ENCODE results near the gene BACH2.

The BACH2 gene

DNA sequence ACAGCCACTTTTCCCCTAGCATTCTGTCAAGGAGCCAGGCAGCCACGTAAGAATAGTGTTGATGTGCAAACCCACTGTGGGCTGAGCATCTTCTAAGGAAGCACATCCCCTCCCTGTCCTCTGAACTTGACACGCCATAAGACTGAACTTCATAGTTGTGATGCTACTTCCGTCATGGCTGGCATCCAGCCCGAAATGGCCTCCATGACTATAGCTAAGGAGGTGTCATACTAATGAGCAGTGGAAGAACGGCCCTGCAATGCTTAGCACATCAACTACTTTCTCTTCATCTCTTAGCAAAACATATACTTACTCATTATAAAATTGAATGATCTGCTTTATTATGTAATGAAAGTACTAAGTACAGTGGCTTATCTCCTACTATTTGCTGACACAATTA is 292.1 kb downstream of the BACH2 start:
- Histone ChIP-seq H3K27me3 (ENCODE audit: control insufficient read depth in 3 of 3, insufficient read depth in 3 of 3, low read depth in 1 of 3, low read length in 3 of 3) (peaks cover 0 to 2% (median 0%) of the 10 kb centered on the region in 3 experiments), H3K14ac (ENCODE audit: low read length) (no peak overlapping the region), H3K4me2 (ENCODE audit: insufficient read depth, low read length, poor library complexity, severe bottlenecking) (no peak overlapping the region), H2BK15ac (ENCODE audit: low read length) (no peak overlapping the region), H3K4me1 (ENCODE audit: control insufficient read depth in 2 of 2, insufficient read depth in 1 of 2, low read depth in 1 of 2, low read length in 2 of 2) (peaks cover 3 to 12% of the 10 kb centered on the region in 2 donors), H2BK120ac (ENCODE audit: low read depth, low read length) (no peak overlapping the region), H3K9me3 (replicated peaks in 1 of 2; ENCODE audit: control insufficient read depth in 2 of 2, insufficient read depth in 1 of 2, low read depth in 1 of 2, low read length in 2 of 2) (peaks cover 0 to 19% of the 10 kb centered on the region in 2 donors), H3K4me3 (ENCODE audit: low read length in 2 of 2) (no peak overlapping the region), H3K36me3 (replicated peaks in 1 of 2; ENCODE audit: control insufficient read depth in 2 of 2, insufficient read depth in 2 of 2, low read length in 2 of 2) (peaks cover 0 to 6% of the 10 kb centered on the region in 2 donors), H2AFZ (ENCODE audit: low read length) (no peak overlapping the region), H2AK5ac (ENCODE audit: low read depth, low read length) (no peak overlapping the region), H3K9ac (ENCODE audit: low read depth, low read length, poor library complexity) (no peak overlapping the region), H2BK12ac (ENCODE audit: low read length) (no peak overlapping the region), H3K79me1 (ENCODE audit: low read depth, low read length) (no peaks in the 10 kb centered on the region), H3K4ac (ENCODE audit: low read length) (no peak overlapping the region), H2BK5ac (ENCODE audit: low read length) (no peak overlapping the region), H3K23ac (ENCODE audit: low read depth, low read length, poor library complexity) (no peak overlapping the region), H4K8ac (ENCODE audit: low read depth, low read length) (no peak overlapping the region), H3K27ac (replicated peaks; ENCODE audit: low read length) (no peak overlapping the region), H4K91ac (ENCODE audit: low read depth, low read length, poor library complexity) (no peak overlapping the region), H3K18ac (ENCODE audit: low read length) (no peak overlapping the region)
- no CpG with 5 or more reads among the region's 5 CpGs for WGBS, 2 donors (ENCODE audit: extremely low coverage in 2 of 2, insufficient read length in 2 of 2, insufficient replicate concordance in 1 of 2)
- no peak for DNase-seq (ENCODE audit: low spot score)

DNA sequence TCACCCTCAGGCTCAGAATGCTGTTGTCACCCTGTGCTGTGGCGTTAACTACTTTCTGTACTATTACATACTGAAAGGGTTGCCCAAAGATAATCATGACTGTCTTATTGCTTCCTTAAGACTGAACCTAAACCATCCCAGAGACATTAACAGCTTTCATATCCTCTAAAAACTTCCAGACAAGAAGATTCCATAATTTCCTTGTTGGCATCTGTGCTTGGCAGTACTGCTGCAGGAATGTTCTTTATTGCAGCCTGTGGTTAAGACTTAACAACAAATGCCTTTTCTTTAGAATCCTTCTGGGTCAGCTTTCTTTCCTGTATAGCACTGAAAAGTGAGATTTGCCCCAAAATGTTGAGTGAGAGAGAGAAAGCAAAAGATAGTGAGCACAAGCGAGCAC is 292.7 kb downstream of the BACH2 start:
- Histone ChIP-seq H3K23ac (ENCODE audit: low read depth, low read length, poor library complexity) (no peak overlapping the region), H2BK5ac (ENCODE audit: low read length) (no peak overlapping the region), H4K8ac (ENCODE audit: low read depth, low read length) (no peak overlapping the region), H3K36me3 (replicated peaks in 1 of 2; ENCODE audit: control insufficient read depth in 2 of 2, insufficient read depth in 2 of 2, low read length in 2 of 2) (peaks cover 0 to 6% of the 10 kb centered on the region in 2 donors), H3K4me1 (ENCODE audit: control insufficient read depth in 2 of 2, insufficient read depth in 1 of 2, low read depth in 1 of 2, low read length in 2 of 2) (peaks cover 5 to 16% of the 10 kb centered on the region in 2 donors), H2BK15ac (ENCODE audit: low read length) (no peak overlapping the region), H3K9ac (ENCODE audit: low read depth, low read length, poor library complexity) (no peak overlapping the region), H3K27me3 (ENCODE audit: control insufficient read depth in 3 of 3, insufficient read depth in 3 of 3, low read depth in 1 of 3, low read length in 3 of 3) (peaks cover 0 to 2% (median 0%) of the 10 kb centered on the region in 3 experiments), H3K27ac (replicated peaks; ENCODE audit: low read length) (no peak overlapping the region), H3K4ac (ENCODE audit: low read length) (no peak overlapping the region), H3K79me1 (ENCODE audit: low read depth, low read length) (no peaks in the 10 kb centered on the region), H4K91ac (ENCODE audit: low read depth, low read length, poor library complexity) (no peak overlapping the region), H3K4me3 (ENCODE audit: low read length in 2 of 2) (no peak overlapping the region), H3K9me3 (replicated peaks in 1 of 2; ENCODE audit: control insufficient read depth in 2 of 2, insufficient read depth in 1 of 2, low read depth in 1 of 2, low read length in 2 of 2) (peaks cover 0 to 19% of the 10 kb centered on the region in 2 donors), H2BK120ac (ENCODE audit: low read depth, low read length) (no peak overlapping the region), H2AFZ (ENCODE audit: low read length) (no peak overlapping the region), H3K14ac (ENCODE audit: low read length) (no peak overlapping the region), H2AK5ac (ENCODE audit: low read depth, low read length) (no peak overlapping the region), H3K18ac (ENCODE audit: low read length) (no peak overlapping the region), H3K4me2 (ENCODE audit: insufficient read depth, low read length, poor library complexity, severe bottlenecking) (no peak overlapping the region), H2BK12ac (ENCODE audit: low read length) (no peak overlapping the region)
- DNase-seq (ENCODE audit: low spot score) = no peak
- WGBS, 2 donors (ENCODE audit: extremely low coverage in 2 of 2, insufficient read length in 2 of 2, insufficient replicate concordance in 1 of 2) = no CpG with 5 or more reads among the region's 2 CpGs

DNA sequence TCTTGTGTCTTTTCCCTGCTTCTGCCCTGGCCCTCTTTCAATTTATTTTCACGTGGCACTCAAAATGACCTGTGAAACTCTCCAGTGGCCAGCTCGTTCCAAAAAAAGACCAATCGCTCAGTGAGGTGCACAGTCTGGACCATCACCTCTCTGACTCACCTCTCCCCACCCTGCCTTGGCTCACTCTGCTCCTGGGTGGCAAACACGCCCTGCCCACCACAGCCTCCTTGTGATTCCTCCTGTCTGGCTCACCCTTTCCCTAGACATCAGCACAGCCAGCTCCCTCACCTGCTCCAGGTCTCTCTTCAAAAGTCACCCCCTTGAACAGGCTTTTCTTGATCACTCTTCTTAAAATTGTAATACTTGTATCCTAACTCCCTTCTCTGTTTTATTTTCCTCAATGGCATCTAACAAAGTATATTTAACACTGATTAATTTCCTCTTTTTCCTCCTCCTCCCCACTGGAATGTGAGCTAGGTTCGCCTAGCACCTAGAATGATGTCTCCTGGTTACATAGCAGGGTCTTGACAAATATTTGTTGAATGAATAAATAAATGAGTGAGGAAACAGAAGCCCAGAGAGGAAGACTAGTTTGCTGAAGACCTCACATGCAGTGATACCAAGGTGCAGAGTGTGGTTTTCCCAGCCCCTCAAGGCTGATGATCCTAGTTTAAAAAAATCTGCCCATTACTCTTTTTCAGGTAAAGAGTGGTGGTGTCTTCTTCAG is 293.4 kb downstream of the BACH2 start:
- Histone ChIP-seq H2BK15ac (ENCODE audit: low read length) (no peak overlapping the region), H3K36me3 (replicated peaks in 1 of 2; ENCODE audit: control insufficient read depth in 2 of 2, insufficient read depth in 2 of 2, low read length in 2 of 2) (peaks cover 0 to 3% of the 10 kb centered on the region in 2 donors), H2BK120ac (ENCODE audit: low read depth, low read length) (no peak overlapping the region), H3K4me3 (ENCODE audit: low read length in 2 of 2) (no peak overlapping the region), H4K91ac (ENCODE audit: low read depth, low read length, poor library complexity) (no peak overlapping the region), H3K4me1 (ENCODE audit: control insufficient read depth in 2 of 2, insufficient read depth in 1 of 2, low read depth in 1 of 2, low read length in 2 of 2) (peaks cover 5 to 16% of the 10 kb centered on the region in 2 donors), H3K18ac (ENCODE audit: low read length) (no peak overlapping the region), H3K23ac (ENCODE audit: low read depth, low read length, poor library complexity) (no peak overlapping the region), H3K9ac (ENCODE audit: low read depth, low read length, poor library complexity) (no peak overlapping the region), H3K79me1 (ENCODE audit: low read depth, low read length) (no peaks in the 10 kb centered on the region), H2AFZ (ENCODE audit: low read length) (no peak overlapping the region), H3K4ac (ENCODE audit: low read length) (no peak overlapping the region), H3K9me3 (replicated peaks in 1 of 2; ENCODE audit: control insufficient read depth in 2 of 2, insufficient read depth in 1 of 2, low read depth in 1 of 2, low read length in 2 of 2) (peaks cover 0 to 13% of the 10 kb centered on the region in 2 donors), H3K14ac (ENCODE audit: low read length) (no peak overlapping the region), H4K8ac (ENCODE audit: low read depth, low read length) (no peak overlapping the region), H2AK5ac (ENCODE audit: low read depth, low read length) (no peak overlapping the region), H3K27me3 (ENCODE audit: control insufficient read depth in 3 of 3, insufficient read depth in 3 of 3, low read depth in 1 of 3, low read length in 3 of 3) (peaks cover 0 to 2% (median 0%) of the 10 kb centered on the region in 3 experiments), H3K27ac (replicated peaks; ENCODE audit: low read length) (no peak overlapping the region), H2BK12ac (ENCODE audit: low read length) (no peak overlapping the region), H3K4me2 (ENCODE audit: insufficient read depth, low read length, poor library complexity, severe bottlenecking) (no peak overlapping the region), H2BK5ac (ENCODE audit: low read length) (no peak overlapping the region)
- no CpG with 5 or more reads among the region's 5 CpGs for WGBS, 2 donors (ENCODE audit: extremely low coverage in 2 of 2, insufficient read length in 2 of 2, insufficient replicate concordance in 1 of 2)
- DNase-seq (ENCODE audit: low spot score) = no peak

DNA sequence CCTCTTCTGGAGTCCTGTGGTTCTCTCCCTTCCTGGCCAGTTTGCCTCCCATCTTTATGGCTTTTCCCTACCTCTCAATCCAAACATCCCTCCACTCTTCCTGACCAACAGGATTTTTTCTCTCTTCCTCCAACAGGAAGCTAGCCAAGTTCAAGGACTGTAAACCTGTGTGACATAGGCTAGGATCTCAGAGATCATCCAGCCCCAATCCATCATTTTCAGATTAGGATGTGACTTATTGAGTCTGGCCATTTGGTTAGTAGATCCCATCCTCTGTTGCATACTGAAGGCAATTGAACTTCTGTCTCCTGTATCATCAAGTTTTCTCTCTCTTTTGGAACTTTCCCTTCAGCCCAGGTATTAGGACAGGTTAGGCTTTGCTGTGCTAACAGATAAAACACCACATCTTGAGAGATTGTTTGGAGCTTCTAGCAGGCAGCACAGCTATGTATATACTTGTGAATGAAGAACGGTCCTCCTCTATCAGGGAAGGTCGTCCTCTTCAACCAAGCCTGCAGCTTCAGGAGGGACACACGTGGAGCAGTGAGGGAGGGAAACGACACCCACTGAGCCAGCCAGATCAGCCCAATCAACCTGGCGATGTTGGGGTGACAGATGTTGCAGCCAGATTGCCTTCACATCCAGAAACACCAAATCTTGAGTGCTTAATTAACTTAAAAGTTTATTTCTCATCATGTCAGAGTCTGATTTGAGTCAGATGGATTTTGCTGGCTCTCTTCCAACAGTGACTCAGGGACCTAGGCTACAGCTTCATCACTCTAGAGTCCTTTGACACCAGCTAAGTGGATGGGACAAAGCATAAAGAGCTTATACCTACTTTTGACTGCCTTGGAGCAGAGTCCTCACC is 295.5 kb downstream of the BACH2 start:
- WGBS, 2 donors (ENCODE audit: extremely low coverage in 2 of 2, insufficient read length in 2 of 2, insufficient replicate concordance in 1 of 2) = no CpG with 5 or more reads among the region's 5 CpGs

More for the DNA sequence above, 295.5 kb downstream of the BACH2 start:
- Histone ChIP-seq H3K14ac (ENCODE audit: low read length) (no peak overlapping the region), H3K27ac (replicated peaks; ENCODE audit: low read length) (no peak overlapping the region), H4K91ac (ENCODE audit: low read depth, low read length, poor library complexity) (no peak overlapping the region), H4K8ac (ENCODE audit: low read depth, low read length) (no peak overlapping the region), H3K4me1 (ENCODE audit: control insufficient read depth in 2 of 2, insufficient read depth in 1 of 2, low read depth in 1 of 2, low read length in 2 of 2) (peaks cover 5 to 16% of the 10 kb centered on the region in 2 donors), H3K27me3 (ENCODE audit: control insufficient read depth in 3 of 3, insufficient read depth in 3 of 3, low read depth in 1 of 3, low read length in 3 of 3) (peaks cover 0 to 2% (median 0%) of the 10 kb centered on the region in 3 experiments), H2AK5ac (ENCODE audit: low read depth, low read length) (no peak overlapping the region), H3K9ac (ENCODE audit: low read depth, low read length, poor library complexity) (no peak overlapping the region), H2BK5ac (ENCODE audit: low read length) (no peak overlapping the region), H3K4me2 (ENCODE audit: insufficient read depth, low read length, poor library complexity, severe bottlenecking) (no peak overlapping the region), H3K4me3 (ENCODE audit: low read length in 2 of 2) (no peak overlapping the region), H3K23ac (ENCODE audit: low read depth, low read length, poor library complexity) (no peak overlapping the region), H2AFZ (ENCODE audit: low read length) (no peak overlapping the region), H3K9me3 (replicated peaks in 1 of 2; ENCODE audit: control insufficient read depth in 2 of 2, insufficient read depth in 1 of 2, low read depth in 1 of 2, low read length in 2 of 2) (no peaks in the 10 kb centered on the region), H3K36me3 (replicated peaks in 1 of 2; ENCODE audit: control insufficient read depth in 2 of 2, insufficient read depth in 2 of 2, low read length in 2 of 2) (no peaks in the 10 kb centered on the region), H3K79me1 (ENCODE audit: low read depth, low read length) (no peaks in the 10 kb centered on the region), H3K18ac (ENCODE audit: low read length) (no peak overlapping the region), H2BK12ac (ENCODE audit: low read length) (no peak overlapping the region), H2BK15ac (ENCODE audit: low read length) (no peak overlapping the region), H3K4ac (ENCODE audit: low read length) (no peak overlapping the region), H2BK120ac (ENCODE audit: low read depth, low read length) (no peak overlapping the region)
- no peak for DNase-seq (ENCODE audit: low spot score)
